Karpas-422 (cell line): ENCODE results near the gene PHLDB2. TPM values are rescaled to one million over a fixed set of nuclear protein-coding genes. Genes with fewer than 3 reads are reported as not detected.

ENCODE experiments used
- total RNA-seq: library from RNA; depleted of rRNA; stranded (reverse); fragments of >200 nt; shearing (Covaris generic); gene quantifications from 2 replicates; pipeline ENCODE4 v1.2.3, GENCODE V29; 2014; ENCODE audit warnings: low replicate concordance; rRNA removed

Gene PHLDB2
- total RNA-seq, 1 experiment from 2014 or later = 2.1 TPM

Other genes starting within 250 kb of the PHLDB2 start
- 3.0 and 4.5 TPM in 2 replicates for gene PLCXD2, start 184.6 kb upstream of the PHLDB2 start, total RNA-seq
- 20.0 and 52.4 TPM in 2 replicates for gene ABHD10, start 119.8 kb downstream of the PHLDB2 start, total RNA-seq
- gene TAGLN3, start 139.7 kb downstream of the PHLDB2 start, total RNA-seq = not detected in 2 replicates
- gene TMPRSS7, start 175.5 kb downstream of the PHLDB2 start, total RNA-seq = not detected in 2 replicates
- gene C3orf52, start 227.1 kb downstream of the PHLDB2 start, total RNA-seq = 0.07 and 0.52 TPM in 2 replicates